GM18505 (cell line): ENCODE results near the gene CTSA.

ENCODE experiments used
- ATAC-seq: cut with Tn5 transposase; IDR thresholded peaks from one replicate; pipeline ENCODE4 v1.9.1; 2021; ENCODE audit not compliant: unreplicated experiment
- POLR2A ChIP-seq: IDR thresholded peaks from 4 replicates; pipeline ENCODE4 v1.6.1; 2011; ENCODE audit warnings: borderline replicate concordance; ENCODE audit not compliant: insufficient read depth, insufficient read length; ENCODE audit errors: extremely low read depth

The CTSA gene

GRCh38 chr20:45880988-45881788 is 9.9 kb upstream of the CTSA start, which contains the start of gene ZSWIM1:
Gene ZSWIM1 (plus strand): TSS chr20:45881227. CDS start chr20:45882593, 1,366 bp downstream.
- TF ChIP-seq POLR2A = peak; percentile 91

GRCh38 chr20:45882469-45883099 is 8.6 kb upstream of the CTSA start:
- TF ChIP-seq POLR2A = no peak
- ATAC-seq = no peak

More at GRCh38 chr20:45880988-45881788, 9.9 kb upstream of the CTSA start, which contains the start of gene ZSWIM1:
- peak; percentile 92 for ATAC-seq

GRCh38 chr20:45883100-45883469 is 8.1 kb upstream of the CTSA start:
- ATAC-seq = no peak
- TF ChIP-seq POLR2A = no peak

- no peak for TF ChIP-seq POLR2A
Measured at GRCh38 chr20:45886590-45887345, 4.4 kb upstream of the CTSA start.

GRCh38 chr20:45887346-45887715 is 3.8 kb upstream of the CTSA start, which contains the start of gene SPATA25:
Gene SPATA25 (minus strand): TSS chr20:45887622. CDS start chr20:45887590, 32 bp downstream.
- ATAC-seq = no peak
- TF ChIP-seq POLR2A = no peak

More at GRCh38 chr20:45886590-45887345, 4.4 kb upstream of the CTSA start:
- ATAC-seq = no peak

- TF ChIP-seq POLR2A = no peak
- no peak for ATAC-seq
Measured at GRCh38 chr20:45888681-45889080, 2.5 kb upstream of the CTSA start.

- TF ChIP-seq POLR2A = no peak
- ATAC-seq = peak; percentile 11
Measured at GRCh38 chr20:45890077-45890984, 804 bp upstream of the CTSA start.

- TF ChIP-seq POLR2A = no peak
- no peak for ATAC-seq
Measured at GRCh38 chr20:45892049-45892825, 1.1 kb downstream of the CTSA start.

- TF ChIP-seq POLR2A = no peak
- no peak for ATAC-seq
Measured at GRCh38 chr20:45892828-45893500, 1.8 kb downstream of the CTSA start.

GRCh38 chr20:45893831-45894230 is 2.7 kb downstream of the CTSA start:
- no peak for ATAC-seq
- no peak for TF ChIP-seq POLR2A

- ATAC-seq = no peak
- no peak for TF ChIP-seq POLR2A
Measured at GRCh38 chr20:45894797-45895196, 3.7 kb downstream of the CTSA start.
